Measurements from ENCODE around the gene LPIN3.

Gene LPIN3

DNA sequence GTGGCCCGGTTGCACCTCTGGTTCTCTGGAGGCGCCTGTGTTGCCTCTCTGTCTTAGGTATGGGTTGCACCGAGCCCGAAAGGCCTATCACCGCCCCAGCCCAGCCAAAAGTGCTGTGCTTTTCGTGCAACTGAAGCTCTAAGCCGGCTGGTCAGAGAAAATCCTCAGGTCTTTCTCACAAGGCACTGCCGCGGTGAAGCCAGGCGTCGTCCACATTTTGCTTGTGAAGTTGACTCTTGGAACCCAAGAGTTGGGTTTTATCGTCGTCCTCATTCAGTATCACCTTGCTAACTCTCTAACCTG, 26.7 kb downstream of the LPIN3 start:
- no peak for DNase-seq

GRCh38 chr20:41367956-41368355, 27.3 kb downstream of the LPIN3 start:
- DNase-seq = no peak

DNA sequence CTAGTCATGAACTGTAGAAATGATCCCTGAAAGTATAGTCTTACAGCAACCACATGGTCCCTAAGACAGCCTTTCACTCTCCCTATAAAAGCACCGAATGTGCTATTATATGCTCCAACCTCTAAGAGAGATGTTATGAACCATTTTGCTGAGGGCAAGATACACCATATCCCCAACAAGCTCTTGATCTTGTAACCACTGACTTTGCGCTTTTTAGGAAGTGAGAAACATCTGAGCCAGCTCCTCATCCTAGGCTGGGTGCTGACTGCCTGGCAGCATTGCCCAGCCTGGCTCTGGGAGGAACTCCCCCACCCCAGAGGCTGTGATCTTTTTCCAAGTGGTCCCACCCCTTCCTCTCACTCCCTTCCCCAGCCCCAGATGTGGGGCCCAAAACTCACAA, 29.1 kb downstream of the LPIN3 start:
- no peak for DNase-seq

DNA sequence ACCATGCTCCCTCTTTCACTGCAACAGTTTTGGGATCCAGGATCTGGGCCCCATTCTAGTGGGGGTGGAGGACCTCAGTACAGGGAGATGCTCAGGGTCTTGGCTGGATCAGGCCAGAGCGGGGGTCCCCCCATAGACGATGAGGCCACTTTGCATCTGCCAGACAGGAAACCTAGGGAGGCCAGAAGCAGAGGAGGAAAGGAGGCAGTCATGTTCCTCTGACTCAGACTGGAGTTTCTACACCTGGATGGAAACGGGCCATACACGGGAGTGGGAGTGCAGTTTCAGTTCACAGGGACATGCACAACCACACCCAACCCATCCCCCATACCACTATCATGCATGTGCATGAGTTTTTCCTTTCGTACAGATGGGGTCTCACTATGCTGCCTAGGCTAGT, 29.6 kb downstream of the LPIN3 start:
- DNase-seq = no peak

GRCh38 chr20:41371371-41371770, 30.8 kb downstream of the LPIN3 start:
- DNase-seq = no peak

GRCh38 chr20:41373251-41373783, 32.7 kb downstream of the LPIN3 start:
- no peak for DNase-seq

GRCh38 chr20:41373931-41374920, 33.6 kb downstream of the LPIN3 start:
- no peak for DNase-seq

DNA sequence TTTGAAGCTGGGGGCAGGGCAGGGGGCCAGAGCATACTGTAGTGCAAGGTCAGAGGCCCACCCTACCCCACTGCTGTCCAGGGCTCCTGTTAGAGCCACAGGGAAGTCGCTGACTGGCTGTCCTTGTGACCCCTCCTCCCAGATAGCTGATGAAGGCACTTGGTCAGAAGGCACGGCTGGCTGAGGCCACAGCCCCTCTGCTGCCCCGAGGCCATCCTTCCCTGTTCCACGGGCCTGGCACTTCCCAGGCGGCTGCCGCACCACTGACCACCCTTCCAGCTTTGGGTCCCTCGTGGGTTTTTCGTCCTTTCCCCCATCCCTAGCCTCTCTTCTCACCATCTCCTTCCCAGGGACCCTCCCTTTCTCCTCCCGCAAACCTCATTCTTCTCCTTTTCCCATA, 35.2 kb downstream of the LPIN3 start:
- no peak for DNase-seq

DNA sequence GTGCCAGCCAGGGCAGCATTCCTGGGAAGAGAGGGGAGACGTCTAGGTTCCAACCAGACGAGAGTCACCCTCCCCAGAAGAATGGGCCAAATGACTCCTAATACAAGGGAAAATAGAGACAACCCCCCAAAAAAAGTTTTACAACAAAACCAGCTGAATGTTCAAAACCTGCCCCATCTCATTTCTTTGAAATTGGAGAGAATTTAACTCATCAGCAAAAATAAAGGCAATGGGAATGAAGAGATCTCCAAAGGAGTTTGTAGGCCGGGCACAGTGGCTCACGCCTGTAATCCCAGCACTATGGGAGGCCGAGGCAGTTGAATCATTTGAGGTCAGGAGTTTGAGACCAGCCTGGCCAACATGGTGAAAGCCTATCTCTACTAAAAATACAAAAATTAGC, 35.7 kb downstream of the LPIN3 start:
- DNase-seq = no peak

- DNase-seq = no peak
These were observed 36.7 kb downstream of the LPIN3 start for GRCh38 chr20:41377275-41377674.

DNA sequence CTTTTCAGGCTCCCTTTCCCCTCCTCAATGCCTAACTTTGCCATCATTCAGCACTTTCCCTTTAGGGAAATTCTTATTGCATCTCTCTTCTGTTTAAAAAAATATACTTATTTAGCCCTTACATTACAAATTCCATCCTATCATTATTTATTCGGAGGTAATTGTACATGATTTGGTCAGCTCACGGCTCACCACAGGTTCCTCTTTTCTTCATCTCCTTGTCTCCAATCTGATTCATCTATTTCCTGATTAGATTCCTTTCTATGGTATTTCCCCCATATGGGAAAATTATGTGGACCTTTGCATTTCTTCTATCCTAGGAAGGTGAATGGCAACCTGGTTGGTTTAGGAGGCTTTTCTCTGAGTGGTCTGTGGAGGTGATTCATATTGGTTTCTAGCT, 38.9 kb downstream of the LPIN3 start:
- no peak for DNase-seq

DNA sequence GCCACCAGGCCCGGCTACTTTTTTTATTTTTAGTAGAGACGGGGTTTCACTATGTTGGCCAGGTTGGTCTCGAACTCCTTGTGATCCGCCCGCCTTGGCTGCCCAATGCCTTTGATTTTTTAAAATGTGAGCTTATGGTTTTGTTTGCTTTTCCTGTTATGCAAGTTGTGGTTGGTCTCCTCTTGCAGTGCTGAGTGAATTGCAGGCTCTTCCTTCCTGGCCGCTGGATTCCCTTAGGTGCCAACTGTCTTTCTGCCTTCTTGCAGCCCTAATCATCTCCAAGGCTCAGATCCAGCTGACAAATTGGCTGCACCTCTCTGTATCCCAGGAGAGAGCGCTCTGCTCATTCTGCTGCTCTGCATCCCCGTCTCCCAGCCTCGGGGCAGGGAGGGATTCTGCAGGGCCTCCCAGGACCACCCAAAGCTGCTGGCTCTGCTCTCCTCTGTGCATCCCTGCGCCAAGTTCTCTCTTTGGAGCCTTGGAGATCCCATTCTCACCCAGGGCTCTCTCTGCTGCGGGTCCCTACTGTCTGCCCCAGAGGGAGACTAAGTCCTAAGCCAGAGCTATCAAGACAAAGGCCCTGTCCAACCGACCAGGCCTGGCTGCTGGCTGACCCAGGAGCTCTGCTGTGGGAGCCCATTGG, 40.1 kb downstream of the LPIN3 start:
- DNase-seq = no peak

GRCh38 chr20:41382791-41383305, 42.2 kb downstream of the LPIN3 start:
- DNase-seq = no peak

DNA sequence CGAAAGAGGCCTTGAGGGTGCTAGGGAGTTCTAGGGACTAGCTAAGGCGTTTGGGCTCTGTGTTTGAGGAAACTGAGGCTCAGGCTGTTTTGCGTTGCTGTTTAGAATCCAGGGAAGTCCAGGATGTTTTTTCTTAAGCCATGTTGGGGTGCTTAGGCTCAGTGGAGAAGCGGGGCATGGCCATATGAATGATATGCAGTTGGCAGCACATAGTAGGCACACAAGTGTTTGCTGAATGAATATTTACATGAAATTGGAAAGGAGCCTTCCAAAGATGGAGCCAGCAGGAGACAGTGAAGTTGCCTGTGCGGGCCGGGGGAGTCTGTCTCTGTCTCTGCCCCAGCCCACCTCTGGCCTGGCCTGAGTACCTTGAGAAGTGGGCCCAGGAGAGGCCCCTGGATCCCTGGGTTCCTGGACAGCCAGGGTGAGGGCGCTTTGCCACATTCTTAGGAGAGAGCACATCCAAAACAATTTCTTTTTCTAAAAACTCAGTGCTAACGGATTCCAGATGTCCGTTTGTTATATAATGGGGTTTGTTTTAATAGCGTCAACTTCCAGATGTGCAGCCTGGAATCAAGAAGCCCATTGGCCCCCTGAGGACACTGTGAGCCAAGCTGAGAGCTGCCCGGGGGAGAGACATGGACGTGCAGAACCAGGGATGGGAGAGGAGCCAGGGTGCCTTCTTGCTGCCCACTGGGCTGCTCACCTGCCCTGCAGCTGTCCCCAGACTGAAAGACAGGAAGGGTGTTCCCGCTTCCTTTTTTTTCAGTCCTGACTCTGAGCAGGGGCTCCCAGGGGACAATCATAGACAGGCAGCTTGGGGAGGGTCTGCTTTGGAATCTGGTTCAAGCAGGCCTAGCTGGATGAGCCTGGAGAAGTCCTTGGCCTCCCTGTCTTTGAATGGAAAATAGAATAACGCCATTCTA, 46.1 kb downstream of the LPIN3 start:
- DNase-seq = no peak

DNA sequence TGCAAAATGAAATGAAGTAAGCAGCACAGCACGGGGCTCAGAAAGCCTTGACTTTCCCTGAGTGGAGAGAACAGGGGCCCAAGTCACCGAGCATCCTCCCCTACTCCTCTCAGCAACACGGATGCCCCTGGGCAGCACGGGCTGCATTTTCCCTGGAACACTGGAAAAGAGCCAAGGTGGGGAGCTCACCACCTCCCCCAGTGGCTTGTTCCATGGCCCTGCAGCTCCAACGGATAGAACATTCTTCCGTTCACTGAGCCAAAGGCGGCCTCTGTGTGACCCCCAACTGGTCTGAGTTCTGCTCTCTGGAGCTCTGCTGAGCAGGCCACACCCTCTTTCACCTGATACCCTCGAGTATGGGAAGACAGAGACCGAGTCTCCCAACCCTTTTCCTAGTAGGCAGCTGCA, 46.8 kb downstream of the LPIN3 start:
- no peak for DNase-seq

- DNase-seq = no peak
These were observed 50.3 kb downstream of the LPIN3 start for GRCh38 chr20:41390889-41391288.

- no peak for DNase-seq
These were observed 51.0 kb downstream of the LPIN3 start for GRCh38 chr20:41391587-41392001.

- DNase-seq = no peak
These were observed 51.7 kb downstream of the LPIN3 start for GRCh38 chr20:41392295-41392694.

DNA sequence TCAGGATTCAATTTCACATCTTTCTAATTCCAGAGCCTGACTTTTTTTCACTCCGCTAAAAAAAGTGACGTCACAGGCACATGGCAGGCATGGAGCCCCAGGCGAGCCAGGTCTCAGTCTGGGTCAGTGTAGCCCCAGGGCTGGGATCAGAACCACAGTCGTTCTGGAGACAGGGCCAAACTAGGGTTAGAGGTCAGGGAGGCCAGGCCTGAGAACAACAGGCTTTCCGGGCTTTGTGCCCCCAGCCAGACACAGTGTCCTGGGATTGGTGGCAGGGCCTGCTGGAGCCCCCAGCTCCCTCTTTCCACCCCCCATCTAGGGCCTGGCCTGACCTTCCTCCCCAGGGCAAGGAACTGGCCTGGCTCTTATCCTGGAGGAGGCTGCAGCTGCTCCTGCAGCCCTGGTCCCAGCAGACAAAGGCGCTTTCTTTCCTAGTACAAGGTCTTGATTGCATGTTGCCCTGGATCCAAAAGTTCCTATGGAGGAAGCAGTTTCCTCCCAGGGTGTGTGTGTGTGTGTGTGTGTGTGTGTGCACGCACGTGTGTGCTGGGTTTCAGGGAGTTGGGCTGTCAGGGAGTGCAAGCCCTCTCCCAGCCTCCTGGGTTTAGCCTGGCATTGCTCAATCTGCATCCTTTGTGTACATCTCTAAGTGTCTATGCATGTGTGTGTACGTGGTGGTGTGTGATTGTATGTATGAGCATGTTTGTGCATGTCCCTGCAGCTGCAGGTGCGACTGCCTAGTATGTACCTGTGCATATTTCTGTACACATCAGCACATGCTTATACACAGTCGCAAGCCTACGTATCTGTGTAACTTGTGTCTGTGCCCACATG, 52.5 kb downstream of the LPIN3 start:
- no peak for DNase-seq

DNA sequence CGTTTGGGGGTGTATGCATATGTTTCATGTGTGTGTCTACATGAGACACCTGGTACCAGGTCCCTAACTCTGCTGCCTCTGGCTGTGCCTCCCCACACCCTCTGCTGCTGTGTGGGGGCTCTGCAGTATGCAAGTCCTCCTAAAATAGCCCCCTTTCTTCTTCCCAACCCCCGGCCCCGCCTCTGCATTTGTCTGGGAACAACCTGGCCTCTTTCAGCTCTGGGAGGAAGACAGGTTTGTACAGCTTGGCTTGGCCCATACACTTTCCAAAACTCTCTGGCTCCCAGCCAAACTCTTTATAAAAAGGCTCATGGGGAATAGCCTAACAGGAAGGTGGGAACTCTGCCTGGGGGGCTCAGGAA, 53.1 kb downstream of the LPIN3 start:
- no peak for DNase-seq

DNA sequence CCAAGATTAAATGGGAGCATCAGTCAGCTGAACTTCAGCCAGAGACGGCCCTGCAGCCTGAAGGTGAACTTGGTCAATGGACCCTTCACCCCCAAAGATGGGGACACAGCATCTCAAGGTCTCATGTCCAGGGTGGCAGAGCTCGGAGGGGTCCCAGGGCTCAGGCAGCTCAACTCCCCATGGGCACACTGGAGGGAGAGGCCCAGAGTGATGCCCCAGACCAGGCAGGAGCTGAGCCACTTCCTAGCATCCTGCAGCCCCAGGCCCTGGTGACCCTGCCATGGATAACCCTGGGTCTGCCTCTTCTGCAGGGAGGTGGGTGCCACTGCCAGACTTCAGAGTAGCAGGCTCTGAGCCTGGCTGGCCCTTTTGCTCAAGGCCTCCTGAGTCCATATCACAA, 53.5 kb downstream of the LPIN3 start:
- no peak for DNase-seq

All from CD4-positive, alpha-beta T cell treated with Interleukin-17A for 4 hours (primary cell).